ENCODE measurements around the gene LBHD2. TPM values are rescaled to one million over a fixed set of nuclear protein-coding genes. Genes with fewer than 3 reads are reported as not detected.

The LBHD2 gene
- total RNA-seq, 5 donors from 2014 or later (not counting 1 experiment from before 2014, with no cell fraction given): not detected

- H3K27ac Mint-ChIP-seq: no peak overlapping the region
- H3K36me3 ChIP-seq (ENCODE audit: control insufficient read depth in 2 of 2, extremely low read depth in 1 of 2, insufficient read depth in 1 of 2, low read length in 1 of 2): no peaks in the 10 kb centered on the region
- H3K4me3 Mint-ChIP-seq: no peak overlapping the region
- peaks cover 0 to 7% of the 10 kb centered on the region in 2 donors for H3K27me3 Mint-ChIP-seq
- DNase-seq (no peak), ATAC-seq (replicated peaks in 1 of 4) (no peak)
- H3K27ac ChIP-seq (ENCODE audit: low read length): no peak overlapping the region
- H3K9me3 ChIP-seq: no peaks in the 10 kb centered on the region
- H3K4me1 Mint-ChIP-seq: peaks cover 0 to 5% (median 3%) of the 10 kb centered on the region in 3 donors
- H3K36me3 Mint-ChIP-seq: no peaks in the 10 kb centered on the region
- peaks cover 0 to 16% of the 10 kb centered on the region in 2 experiments for H3K4me1 ChIP-seq (ENCODE audit: control insufficient read depth in 1 of 2, extremely low read depth in 1 of 2, insufficient read depth in 2 of 2, low read length in 2 of 2)
- 91% methylated on average over 4 of the region's 13 CpGs for WGBS (ENCODE audit: insufficient coverage)
- POLR2A ChIA-PET: no interaction called here
- CTCF ChIA-PET: no interaction called here
- no peaks in the 10 kb centered on the region for H3K9me3 Mint-ChIP-seq
- H3K27me3 ChIP-seq (replicated peaks in 1 of 2; ENCODE audit: control insufficient read depth in 2 of 2, extremely low read depth in 1 of 2, insufficient read depth in 2 of 2, low read length in 1 of 2): peaks cover 0 to 49% of the 10 kb centered on the region in 2 experiments
- no peak overlapping the region for H3K4me3 ChIP-seq (ENCODE audit: control insufficient read depth in 1 of 2, extremely low read depth in 1 of 2, low read length in 1 of 2)
These were observed 9.9 kb downstream of the LBHD2 start for GRCh38 chr14:103093856-103094405.

DNA sequence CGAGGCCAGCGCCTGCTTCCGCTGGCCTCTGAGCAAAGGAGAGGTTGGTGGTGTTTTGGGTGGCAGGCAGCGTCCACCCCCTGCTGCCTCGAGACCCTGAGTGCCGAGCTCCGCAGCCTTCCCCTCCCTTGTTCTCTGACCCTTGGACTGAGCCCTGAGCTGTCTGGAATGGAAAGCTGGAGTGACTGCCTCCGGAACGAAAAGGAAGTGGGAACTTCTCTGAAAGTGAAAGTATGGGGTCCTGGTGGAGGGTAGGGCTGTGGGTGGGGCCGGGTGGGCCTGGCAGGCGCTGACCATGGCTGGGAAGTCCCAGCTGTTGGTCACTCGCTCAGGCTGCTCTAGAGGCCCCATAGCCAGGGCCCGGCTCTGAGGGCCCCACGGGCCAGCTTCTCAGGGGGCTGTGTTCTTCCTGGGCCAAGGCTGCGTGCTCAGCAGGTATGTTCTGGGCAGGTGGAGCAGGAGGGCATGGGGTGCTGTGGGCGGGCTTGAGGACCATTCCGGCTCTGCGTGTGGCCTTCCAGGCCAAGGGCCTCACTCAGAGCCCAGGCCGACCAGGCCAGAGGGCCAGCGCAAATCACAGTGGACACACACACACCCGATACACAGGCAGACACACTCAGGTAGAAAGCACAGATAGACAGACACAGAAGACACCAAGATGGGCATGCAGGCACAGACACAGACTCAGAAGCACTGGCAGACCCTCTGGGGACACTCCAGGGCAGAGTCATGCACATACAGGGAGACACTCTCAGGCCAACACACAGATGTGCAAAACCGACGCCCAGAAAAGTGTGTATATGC, 10.6 kb downstream of the LBHD2 start, which contains the start of gene EXOC3L4:
Gene EXOC3L4, plus strand, starts transcription at position 320 of the 804 bp plus-strand sequence. CDS start 5,495 bp downstream, outside the sequence.
- Mint-ChIP-seq H3K4me3 (no peak within 1 kb of the TSS), H3K27ac (no peak within 1 kb of the TSS), H3K36me3 (no peaks in the 10 kb centered on the region), H3K27me3 (peaks cover 0 to 7% of the 10 kb centered on the region in 2 donors), H3K4me1 (peaks cover 0 to 5% (median 3%) of the 10 kb centered on the region in 3 donors), H3K9me3 (no peaks in the 10 kb centered on the region)
- Histone ChIP-seq H3K36me3 (ENCODE audit: control insufficient read depth in 2 of 2, extremely low read depth in 1 of 2, insufficient read depth in 1 of 2, low read length in 1 of 2) (no peaks in the 10 kb centered on the region), H3K27me3 (replicated peaks in 1 of 2; ENCODE audit: control insufficient read depth in 2 of 2, extremely low read depth in 1 of 2, insufficient read depth in 2 of 2, low read length in 1 of 2) (peaks cover 0 to 49% of the 10 kb centered on the region in 2 experiments), H3K9me3 (no peaks in the 10 kb centered on the region), H3K27ac (ENCODE audit: low read length) (no peak within 1 kb of the TSS), H3K4me3 (ENCODE audit: control insufficient read depth in 1 of 2, extremely low read depth in 1 of 2, low read length in 1 of 2) (no peak within 1 kb of the TSS), H3K4me1 (ENCODE audit: control insufficient read depth in 1 of 2, extremely low read depth in 1 of 2, insufficient read depth in 2 of 2, low read length in 2 of 2) (peaks cover 0 to 16% of the 10 kb centered on the region in 2 experiments)
- WGBS (ENCODE audit: insufficient coverage): 75% methylated on average over 22 of the region's 23 CpGs
- DNase-seq (no peak), ATAC-seq (replicated peaks in 1 of 4) (no peak)
- POLR2A ChIA-PET: interaction anchor here in 1 of 2 donors (0.6 kb wide), 1 partner anchor 330 kb away, joined by 4 read pairs; no protein-coding TSS in a partner anchor
- CTCF ChIA-PET: no interaction called here

DNA sequence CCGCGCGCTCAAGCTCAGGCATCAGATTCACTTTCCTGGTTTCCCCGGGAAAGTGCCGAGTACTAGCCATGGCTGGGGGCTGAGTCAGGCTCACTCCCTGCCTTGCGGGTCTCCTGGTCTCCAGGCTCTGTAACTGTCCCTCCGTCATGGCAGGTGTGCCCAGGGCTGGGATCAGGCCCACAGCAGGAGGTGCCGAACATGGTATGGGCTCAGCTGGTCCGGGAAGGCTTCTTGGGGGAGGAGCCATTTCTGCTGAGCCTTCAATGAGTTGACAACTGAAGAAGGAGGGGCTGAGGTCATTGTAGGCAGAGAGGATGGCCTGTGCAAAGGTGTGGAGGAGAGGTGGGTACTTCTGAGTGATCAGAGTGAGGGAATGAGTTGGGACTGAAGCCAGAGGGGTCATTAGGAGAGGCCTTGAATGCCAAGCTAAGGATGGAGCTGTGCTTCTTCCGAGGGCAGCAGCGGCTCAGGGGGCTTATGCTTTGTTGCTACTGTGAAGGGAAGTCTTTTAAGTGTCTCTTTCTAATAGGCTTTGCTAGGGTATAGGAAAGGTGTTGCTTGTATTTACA, 11.3 kb downstream of the LBHD2 start:
- no peak overlapping the region for H3K4me3 Mint-ChIP-seq
- ATAC-seq (replicated peaks in 1 of 4): no peak
- Histone ChIP-seq H3K27ac (ENCODE audit: low read length) (no peak overlapping the region), H3K4me3 (ENCODE audit: control insufficient read depth in 1 of 2, extremely low read depth in 1 of 2, low read length in 1 of 2) (no peak overlapping the region), H3K9me3 (no peaks in the 10 kb centered on the region), H3K36me3 (ENCODE audit: control insufficient read depth in 2 of 2, extremely low read depth in 1 of 2, insufficient read depth in 1 of 2, low read length in 1 of 2) (no peaks in the 10 kb centered on the region), H3K27me3 (replicated peaks in 1 of 2; ENCODE audit: control insufficient read depth in 2 of 2, extremely low read depth in 1 of 2, insufficient read depth in 2 of 2, low read length in 1 of 2) (peaks cover 0 to 51% of the 10 kb centered on the region in 2 experiments), H3K4me1 (ENCODE audit: control insufficient read depth in 1 of 2, extremely low read depth in 1 of 2, insufficient read depth in 2 of 2, low read length in 2 of 2) (peaks cover 0 to 16% of the 10 kb centered on the region in 2 experiments)
- 87% methylated on average over 10 of the region's 11 CpGs for WGBS (ENCODE audit: insufficient coverage)
- peaks cover 0 to 11% of the 10 kb centered on the region in 2 donors for H3K27me3 Mint-ChIP-seq
- no peaks in the 10 kb centered on the region for H3K36me3 Mint-ChIP-seq
- H3K27ac Mint-ChIP-seq: no peak overlapping the region
- H3K4me1 Mint-ChIP-seq: peaks cover 0 to 5% (median 3%) of the 10 kb centered on the region in 3 donors
- H3K9me3 Mint-ChIP-seq: no peaks in the 10 kb centered on the region
- ChIA-PET POLR2A (interaction anchor here in 1 of 2 donors (0.6 kb wide), 1 partner anchor 329 kb away, joined by 4 read pairs; no protein-coding TSS in a partner anchor), CTCF (interaction anchor here in 1 of 2 donors (0.7 to 2.0 kb wide), 2 partner anchors 10 to 398 kb away, joined by 4 to 12 read pairs; no protein-coding TSS in a partner anchor)
- no peak for DNase-seq

- H3K4me3 ChIP-seq (ENCODE audit: control insufficient read depth in 1 of 2, extremely low read depth in 1 of 2, low read length in 1 of 2): no peak overlapping the region
- ChIA-PET CTCF (interaction anchor here (0.6 to 2.0 kb wide), 4 partner anchors 8 to 402 kb away, joined by 3 to 12 read pairs (median 4); no protein-coding TSS in a partner anchor), POLR2A (no interaction called here)
- no peaks in the 10 kb centered on the region for H3K36me3 ChIP-seq (ENCODE audit: control insufficient read depth in 2 of 2, extremely low read depth in 1 of 2, insufficient read depth in 1 of 2, low read length in 1 of 2)
- peaks cover 0 to 2% (median 1%) of the 10 kb centered on the region in 3 donors for H3K4me1 Mint-ChIP-seq
- no peaks in the 10 kb centered on the region for H3K9me3 Mint-ChIP-seq
- no peaks in the 10 kb centered on the region for H3K36me3 Mint-ChIP-seq
- no peaks in the 10 kb centered on the region for H3K9me3 ChIP-seq
- ATAC-seq (replicated peaks in 1 of 4) (no peak), DNase-seq (no peak)
- 75% methylated on average over 2 of the region's 4 CpGs for WGBS (ENCODE audit: insufficient coverage)
- peaks cover 7 to 18% of the 10 kb centered on the region in 2 donors for H3K27me3 Mint-ChIP-seq
- H3K27me3 ChIP-seq (replicated peaks in 1 of 2; ENCODE audit: control insufficient read depth in 2 of 2, extremely low read depth in 1 of 2, insufficient read depth in 2 of 2, low read length in 1 of 2): peaks cover 0 to 51% of the 10 kb centered on the region in 2 experiments
- H3K27ac Mint-ChIP-seq: no peak overlapping the region
- no peak overlapping the region for H3K4me3 Mint-ChIP-seq
- H3K4me1 ChIP-seq (ENCODE audit: control insufficient read depth in 1 of 2, extremely low read depth in 1 of 2, insufficient read depth in 2 of 2, low read length in 2 of 2): peaks cover 0 to 6% of the 10 kb centered on the region in 2 experiments
- no peak overlapping the region for H3K27ac ChIP-seq (ENCODE audit: low read length)
These were observed 12.4 kb downstream of the LBHD2 start for GRCh38 chr14:103096387-103096786.

- H3K4me3 ChIP-seq (ENCODE audit: control insufficient read depth in 1 of 2, extremely low read depth in 1 of 2, low read length in 1 of 2): no peak overlapping the region
- 86% methylated on average over 24 of the region's 26 CpGs for WGBS (ENCODE audit: insufficient coverage)
- Mint-ChIP-seq H3K36me3 (no peaks in the 10 kb centered on the region), H3K9me3 (no peaks in the 10 kb centered on the region), H3K27me3 (peaks cover 11 to 26% of the 10 kb centered on the region in 2 donors), H3K4me1 (peaks cover 0 to 2% (median 2%) of the 10 kb centered on the region in 3 donors), H3K4me3 (no peak overlapping the region), H3K27ac (no peak overlapping the region)
- H3K36me3 ChIP-seq (ENCODE audit: control insufficient read depth in 2 of 2, extremely low read depth in 1 of 2, insufficient read depth in 1 of 2, low read length in 1 of 2): no peaks in the 10 kb centered on the region
- peaks cover 0 to 50% of the 10 kb centered on the region in 2 experiments for H3K27me3 ChIP-seq (replicated peaks in 1 of 2; ENCODE audit: control insufficient read depth in 2 of 2, extremely low read depth in 1 of 2, insufficient read depth in 2 of 2, low read length in 1 of 2)
- no peaks in the 10 kb centered on the region for H3K4me1 ChIP-seq (ENCODE audit: control insufficient read depth in 1 of 2, extremely low read depth in 1 of 2, insufficient read depth in 2 of 2, low read length in 2 of 2)
- H3K27ac ChIP-seq (ENCODE audit: low read length): no peak overlapping the region
- no peaks in the 10 kb centered on the region for H3K9me3 ChIP-seq
- DNase-seq (no peak), ATAC-seq (replicated peaks in 1 of 4) (no peak)
- POLR2A ChIA-PET: no interaction called here
- CTCF ChIA-PET: interaction anchor here in 1 of 2 donors (1.6 to 2.0 kb wide), 2 partner anchors 7 to 403 kb away, joined by 6 to 12 read pairs; no protein-coding TSS in a partner anchor
These were observed 13.4 kb downstream of the LBHD2 start for GRCh38 chr14:103097244-103097993.
